GM18520 (cell line): Measurements from ENCODE around the gene RHEB.

Experiments used
- ATAC-seq: cut with Tn5 transposase; IDR thresholded peaks from one replicate; pipeline ENCODE4 v1.9.1; 2021; ENCODE audit not compliant: unreplicated experiment

The RHEB gene

DNA sequence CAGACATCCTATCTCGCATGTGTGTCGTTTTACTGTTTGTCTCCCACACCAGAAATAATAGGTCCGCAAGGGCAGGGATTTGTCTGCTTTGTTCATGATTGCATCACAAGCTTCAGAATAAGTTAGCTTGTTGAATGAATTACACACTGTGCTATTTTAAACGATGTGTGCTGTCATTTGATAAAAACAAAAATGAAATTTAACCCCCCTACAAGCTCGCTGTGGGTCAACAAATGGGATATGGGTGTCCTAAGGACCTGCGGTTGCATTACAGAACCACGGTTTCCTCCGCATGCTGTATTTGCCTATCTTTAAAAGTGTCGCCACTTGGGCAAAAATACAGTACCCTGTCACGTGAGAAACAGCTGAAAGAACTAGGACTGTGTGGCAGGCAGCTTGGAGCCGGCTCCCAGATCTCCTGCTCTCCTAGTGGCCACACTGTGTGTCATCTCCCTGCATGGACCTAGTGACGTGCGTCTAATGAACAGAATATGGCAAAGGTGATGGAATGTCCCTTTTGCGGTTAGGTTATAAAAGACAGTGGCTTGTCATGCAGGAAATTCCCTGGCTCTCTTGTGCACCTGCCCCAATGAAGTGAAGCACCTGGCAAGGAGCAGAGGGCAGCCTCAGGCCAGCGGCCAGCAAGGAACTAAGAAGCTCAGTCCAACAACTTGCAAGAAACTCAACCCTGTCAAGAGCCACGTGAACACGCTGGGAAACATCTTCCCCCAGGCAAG lies 46.9 kb downstream of the RHEB start:
- ATAC-seq: peak; percentile 33

DNA sequence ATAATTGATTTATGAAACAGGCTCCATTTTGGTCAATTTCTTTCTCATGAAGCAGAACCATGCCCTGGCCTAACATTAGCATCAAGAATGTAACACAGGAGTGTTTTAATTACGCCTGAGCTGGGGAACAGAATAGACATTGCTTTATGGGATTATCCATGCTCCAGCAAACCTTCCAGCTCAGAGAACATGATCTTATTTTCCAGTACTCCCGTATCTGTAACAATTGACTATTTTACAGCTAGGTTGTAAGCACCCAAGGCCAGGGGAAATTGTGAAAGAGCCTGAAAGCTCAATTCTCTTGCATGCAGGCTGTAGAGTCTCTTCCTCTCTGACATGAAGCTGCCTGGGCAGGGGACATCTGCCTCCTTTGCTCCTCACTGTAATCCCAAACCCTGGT lies 49.0 kb downstream of the RHEB start:
- ATAC-seq: no peak

DNA sequence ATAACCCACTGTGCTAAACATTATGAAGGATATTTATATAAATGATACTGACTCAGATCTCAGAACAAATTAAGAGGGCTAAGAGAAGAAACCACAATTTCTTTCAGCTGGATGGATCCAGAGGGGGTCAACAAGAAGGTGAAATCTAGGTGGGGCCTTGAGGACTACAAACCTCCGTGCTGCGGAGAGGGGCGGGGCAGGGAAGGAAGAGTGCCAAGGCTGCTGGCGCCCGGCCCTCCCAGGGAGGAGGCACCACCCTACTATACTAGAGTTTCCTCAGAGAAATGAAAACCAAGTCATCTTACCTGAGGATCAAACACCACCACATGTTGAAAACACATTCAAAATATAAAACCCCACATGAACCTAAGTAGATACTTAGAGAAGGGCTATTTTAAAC lies 50.4 kb downstream of the RHEB start:
- no peak for ATAC-seq

DNA sequence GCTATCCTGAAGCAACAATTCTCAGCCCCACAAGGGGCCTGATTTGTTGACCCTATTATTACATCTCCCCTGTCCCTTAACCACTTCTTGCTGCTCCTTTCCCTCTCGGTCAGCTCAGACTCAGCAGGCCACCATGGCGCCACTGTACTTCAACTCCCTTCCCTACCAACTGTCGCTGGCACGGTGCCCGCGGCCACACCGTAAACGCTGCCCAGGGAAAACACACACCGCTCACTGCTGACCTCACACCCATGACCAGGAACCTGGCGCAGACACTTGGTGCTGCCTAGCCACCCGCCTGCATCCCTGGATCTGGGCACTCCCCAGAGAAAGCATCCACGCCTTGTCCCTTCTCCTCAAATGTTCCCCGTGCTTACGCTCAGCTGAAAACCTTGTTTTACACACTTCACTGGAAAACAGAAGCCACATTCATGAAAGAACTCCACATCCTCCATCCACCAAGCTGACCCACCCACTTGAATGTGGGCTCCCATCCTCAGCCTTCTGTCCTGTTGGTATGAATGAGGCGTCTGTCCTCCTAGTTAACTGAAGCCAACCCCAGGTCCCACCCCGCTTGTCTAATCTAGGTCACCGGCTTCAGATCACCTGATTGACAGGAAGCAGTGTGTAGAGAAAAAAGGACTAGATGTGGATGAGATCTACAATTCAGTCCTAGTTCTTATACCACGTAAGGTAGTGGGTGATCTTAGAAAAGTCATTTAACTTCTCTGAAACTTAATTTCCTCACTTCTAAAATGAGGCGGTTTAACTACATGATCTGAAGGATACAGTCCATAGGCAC lies 51.3 kb downstream of the RHEB start:
- ATAC-seq: no peak

DNA sequence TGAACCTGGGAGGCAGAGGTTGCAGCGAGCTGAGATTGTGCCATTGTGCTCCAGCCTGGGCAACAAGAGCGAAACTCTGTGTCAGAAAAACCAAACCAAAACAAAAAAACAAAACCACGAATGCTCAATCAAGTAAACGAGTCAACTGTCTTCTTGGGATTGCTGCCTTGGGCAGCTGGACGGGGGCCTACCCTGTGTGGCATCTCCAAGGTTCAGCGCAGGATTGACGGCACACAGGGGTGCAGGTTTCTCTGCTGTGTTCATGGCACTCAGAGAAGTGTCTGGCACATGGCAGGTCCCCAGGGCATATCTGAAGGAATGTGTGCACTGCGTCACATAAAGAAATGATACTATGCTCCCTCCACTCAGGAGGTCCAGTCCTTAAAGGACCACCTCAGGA lies 54.5 kb downstream of the RHEB start:
- ATAC-seq: no peak

DNA sequence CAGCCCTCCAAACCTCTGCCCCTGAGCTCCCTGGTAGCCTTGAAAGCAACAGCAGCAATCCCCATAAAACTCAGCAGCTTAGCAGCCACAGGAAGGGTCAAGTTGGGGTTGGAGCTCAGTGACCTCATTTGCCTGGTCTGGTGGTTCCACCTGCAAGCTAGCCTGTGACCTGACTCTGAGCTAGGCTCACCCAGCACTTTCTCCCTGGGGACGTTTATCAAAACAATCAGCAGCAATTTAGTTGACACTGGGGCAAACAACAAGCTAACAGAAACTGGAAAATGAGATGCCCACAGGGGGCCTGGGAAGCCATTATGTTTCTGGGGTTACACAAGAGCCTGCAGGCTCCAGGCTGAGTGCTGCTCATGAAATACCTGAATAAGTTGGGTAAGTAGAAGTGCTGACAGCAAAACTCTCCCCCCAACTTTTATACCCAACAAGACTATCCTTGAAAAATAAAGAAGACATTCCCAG lies 57.4 kb downstream of the RHEB start:
- ATAC-seq: no peak

DNA sequence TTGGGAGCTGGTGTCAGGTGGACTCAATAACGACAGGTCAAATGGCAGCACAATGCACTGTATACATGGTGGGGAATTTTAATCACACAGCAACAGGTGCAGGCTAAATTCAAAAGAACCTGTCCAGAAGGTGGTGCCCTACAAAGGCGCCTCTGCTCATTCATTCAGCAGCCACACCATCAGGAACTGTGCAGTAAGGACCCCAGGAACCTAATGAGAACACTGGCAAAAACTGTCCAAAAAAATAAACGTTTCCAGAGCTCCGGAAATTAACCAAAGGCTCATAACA lies 57.8 kb downstream of the RHEB start:
- ATAC-seq: no peak

DNA sequence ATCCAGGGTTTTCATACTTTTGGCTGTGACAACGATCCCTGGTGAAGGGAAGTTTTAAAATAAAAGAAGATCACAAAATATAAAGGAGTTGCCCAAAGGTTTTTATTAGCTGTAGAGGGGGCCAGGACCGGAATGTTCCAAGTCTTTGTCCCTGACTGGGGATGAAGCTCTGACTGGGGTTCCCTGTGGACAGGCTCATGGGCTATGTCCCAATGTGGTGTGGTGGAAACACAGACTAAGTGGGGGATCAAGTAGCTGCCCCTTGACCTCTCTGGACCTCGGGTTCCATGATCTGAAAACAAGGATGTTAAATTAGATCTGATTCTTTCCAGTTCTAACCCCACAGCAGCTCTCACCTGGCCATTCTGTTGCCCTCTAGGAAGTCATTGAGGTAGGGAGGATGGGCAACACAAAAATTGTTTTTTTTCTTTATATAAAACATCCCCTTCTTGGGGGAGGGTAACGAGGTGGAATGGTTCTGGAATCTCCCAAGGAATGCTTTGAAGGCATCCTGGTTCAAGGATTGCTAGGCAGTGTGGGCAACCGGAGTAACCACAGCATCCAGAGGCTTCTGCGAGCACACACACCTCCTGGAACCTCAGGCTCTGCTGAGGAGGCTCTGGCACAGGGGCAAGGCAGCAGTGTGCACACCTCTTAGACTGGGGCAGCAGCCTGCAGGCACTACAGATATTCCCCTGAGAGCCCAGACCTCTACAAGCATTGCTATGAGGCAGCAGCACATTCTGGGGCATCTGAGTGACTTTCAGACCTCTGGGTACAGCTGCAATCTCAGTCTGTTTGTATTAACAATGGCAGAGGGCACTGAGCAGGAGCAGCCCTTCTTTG lies 58.4 kb downstream of the RHEB start:
- ATAC-seq: no peak

DNA sequence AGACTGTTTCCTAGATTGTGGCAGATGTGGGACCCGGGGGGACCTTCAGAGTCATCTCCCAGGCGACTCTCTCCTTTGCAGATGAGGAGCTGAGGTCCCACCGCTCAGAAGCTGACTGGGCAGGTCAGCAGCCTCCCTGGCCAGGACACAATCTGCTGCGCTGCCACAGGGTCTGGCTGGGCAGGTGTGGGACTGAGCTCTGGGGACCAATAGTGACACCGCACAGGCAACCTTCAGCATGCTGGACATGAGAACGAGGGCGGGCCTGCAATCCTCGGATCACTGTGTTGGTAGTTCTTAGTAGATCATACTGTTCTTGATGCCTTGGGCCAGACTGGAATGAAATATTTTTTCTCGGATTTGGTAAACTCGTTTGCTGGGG lies 59.2 kb downstream of the RHEB start:
- no peak for ATAC-seq

DNA sequence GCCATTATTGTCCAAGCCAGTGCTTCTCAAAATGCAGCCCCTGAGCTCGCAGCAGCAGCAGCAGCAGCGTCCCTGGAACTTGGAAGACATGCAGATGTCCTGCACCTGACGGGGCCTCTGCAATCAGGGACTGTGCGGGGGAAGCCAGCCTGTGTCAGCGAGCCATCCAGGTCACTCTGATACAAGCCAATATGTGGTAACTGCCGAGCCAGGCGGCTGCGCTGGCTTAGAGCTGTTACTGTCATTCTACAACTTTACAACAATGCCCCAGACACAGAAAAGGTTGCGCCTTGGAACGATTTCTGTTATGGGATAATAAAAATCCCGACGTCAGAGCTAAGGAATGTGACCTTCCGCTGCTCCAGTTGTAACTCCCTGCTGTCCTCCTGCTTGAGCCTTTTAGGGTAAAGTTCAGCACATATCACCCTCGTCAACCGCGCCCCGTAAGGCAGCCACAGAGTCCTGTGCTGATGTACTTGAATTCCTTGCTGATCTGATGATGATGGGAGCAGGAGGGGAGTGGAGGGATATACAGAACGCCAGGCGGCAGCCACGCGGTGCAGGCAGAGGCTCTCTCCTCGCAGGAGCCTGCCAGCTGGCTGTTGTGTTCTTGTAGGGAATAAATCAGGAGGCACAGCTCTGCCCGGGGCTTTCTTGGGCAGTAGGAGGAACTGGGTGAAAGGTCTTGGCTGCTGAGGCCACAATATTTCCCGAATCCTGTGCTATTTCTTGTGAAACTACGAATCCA lies 59.8 kb downstream of the RHEB start:
- ATAC-seq: no peak

DNA sequence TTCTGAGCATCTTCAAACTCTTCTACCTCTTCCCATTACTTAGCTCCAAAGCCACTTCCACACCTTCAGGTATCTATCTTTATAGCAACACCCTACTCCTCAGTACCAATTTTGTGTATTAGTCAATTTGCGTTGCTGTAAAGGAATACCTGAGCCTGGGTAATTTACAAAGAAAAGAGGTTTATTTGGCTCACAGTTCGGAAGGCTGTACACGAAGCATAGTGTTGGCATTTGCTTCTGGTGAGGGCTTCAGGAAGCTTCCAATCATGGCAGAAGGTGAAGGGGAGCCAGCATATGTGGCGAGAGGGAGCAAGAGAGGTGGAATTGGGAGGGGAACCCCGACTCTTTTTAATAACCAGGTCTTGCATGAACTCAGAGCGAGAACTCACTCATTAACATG lies 62.2 kb downstream of the RHEB start:
- ATAC-seq: no peak

DNA sequence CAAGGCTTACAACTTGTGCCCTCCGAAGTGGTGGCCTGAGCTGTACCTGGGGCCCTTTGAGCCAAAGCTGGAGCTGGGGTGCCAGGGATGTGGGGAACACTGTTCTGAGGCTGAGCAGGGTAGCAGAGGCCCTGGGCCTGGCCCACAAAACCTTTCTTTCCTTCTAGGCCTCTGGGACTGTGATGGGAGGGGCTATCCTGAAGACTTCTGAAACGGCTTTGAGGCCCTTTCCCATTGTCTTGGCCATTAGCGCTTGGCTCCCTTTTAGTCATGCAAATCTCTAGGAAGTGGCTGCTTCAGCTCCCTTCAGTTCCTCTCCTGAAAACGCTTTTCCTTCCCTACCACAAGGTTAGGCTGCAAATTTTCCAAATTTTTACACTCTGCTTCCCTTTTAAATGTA lies 62.9 kb downstream of the RHEB start:
- no peak for ATAC-seq

DNA sequence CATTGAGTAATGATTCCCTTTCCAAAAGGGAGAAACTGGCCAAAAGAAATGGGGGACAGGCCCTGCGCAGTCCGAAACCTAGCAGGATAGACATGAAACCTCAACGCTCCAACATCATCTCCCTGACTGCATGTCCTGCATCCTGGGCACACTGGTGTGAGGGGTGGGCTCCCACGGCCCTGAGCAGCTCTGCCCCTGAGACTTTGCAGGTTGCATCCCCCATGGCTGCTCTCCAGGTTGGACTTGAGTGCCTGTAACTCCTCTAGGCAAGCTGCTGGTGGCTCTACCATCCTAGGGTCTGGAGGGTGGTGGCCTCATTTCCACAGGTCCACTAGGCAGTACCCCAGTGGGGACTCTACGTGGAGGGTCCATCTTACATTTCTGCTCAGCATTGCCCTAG lies 63.4 kb downstream of the RHEB start:
- ATAC-seq: no peak

DNA sequence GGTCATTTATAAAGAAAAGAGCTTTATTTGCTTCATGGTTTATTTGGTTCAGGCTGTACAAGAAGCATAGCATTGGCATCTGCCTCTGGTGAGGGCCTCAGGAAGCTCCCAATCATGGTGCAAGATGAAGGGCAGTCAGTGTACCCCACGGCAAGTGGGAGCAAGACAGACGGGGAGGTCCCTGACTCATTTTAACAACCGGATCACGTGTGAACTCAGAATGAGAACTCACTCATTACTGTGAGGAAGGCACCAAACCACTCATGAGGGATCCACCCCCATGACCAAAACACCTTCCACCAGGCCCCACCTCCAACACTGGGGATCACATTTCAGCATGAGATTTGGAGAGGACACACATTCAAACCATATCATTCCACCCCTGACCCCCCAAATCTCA lies 64.0 kb downstream of the RHEB start:
- ATAC-seq: no peak

DNA sequence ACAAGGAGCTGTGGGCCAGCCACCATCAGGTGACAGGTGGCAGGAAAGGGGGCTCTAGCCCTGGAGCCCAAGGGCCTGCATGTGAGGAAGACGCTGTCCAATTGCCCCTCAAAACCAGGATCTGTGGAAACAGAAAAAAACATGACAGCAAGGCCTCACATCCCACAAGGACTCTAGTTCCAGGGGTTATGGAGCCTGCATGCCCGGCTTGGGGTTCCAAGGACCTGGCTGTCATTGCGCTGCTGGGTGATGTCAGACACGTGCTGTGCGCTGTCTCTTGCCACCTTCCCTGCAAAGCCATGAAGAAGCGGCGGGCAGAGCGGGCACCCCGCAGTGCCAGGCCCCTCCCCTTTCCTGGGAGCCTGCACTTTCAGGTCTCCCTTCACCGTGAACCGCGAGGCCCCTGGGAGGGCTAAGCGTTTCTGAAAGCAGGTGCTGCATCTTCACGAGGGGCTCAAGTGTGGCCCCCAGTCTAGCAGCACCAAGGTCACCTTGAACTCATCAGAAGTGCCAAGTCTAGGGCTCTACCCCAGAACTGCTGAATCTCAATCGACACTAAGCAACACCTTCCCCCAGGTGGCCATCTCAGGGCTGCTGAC lies 64.7 kb downstream of the RHEB start:
- no peak for ATAC-seq

DNA sequence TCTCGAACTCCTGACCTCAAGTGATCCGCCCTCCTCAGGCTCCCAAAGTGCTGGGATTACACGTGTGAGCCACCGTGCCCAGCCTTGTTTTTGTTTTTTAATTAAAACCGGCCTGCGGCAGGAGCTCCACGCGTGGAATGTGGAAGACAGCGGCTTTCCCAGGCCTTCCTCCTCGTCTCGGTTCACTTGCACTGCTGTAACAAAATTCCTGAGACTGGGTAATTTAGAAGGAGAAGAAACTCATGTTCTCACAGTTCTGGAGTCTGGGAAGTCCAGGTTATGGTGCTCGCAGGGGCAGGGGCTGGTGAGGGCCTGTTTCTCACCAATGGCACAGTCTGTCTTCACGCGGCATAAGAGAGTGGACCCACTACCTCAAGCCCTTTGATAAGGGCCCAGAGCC lies 65.4 kb downstream of the RHEB start:
- no peak for ATAC-seq

DNA sequence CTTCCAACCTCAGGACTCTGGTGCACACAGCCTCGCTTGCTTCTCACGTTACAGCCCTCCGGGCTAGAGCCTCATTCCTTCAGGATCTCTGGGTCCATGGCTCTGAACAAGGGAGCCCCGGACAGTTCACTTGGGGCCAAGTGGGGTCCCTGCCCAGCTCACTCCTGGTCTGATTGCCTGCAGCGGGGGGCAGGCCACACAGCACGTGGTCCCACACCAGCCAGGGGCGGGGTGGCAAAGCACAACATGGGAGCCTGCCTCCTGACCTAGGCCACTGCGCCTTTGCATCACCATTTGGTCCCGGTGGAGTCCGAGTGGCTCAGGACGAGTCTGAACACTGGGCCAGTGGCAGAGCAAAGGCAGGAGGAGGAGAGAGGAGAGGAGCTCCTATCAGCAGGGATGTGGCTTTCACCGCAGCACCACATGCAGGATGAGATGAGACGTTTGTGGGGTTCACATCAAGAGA lies 66.3 kb downstream of the RHEB start:
- no peak for ATAC-seq

DNA sequence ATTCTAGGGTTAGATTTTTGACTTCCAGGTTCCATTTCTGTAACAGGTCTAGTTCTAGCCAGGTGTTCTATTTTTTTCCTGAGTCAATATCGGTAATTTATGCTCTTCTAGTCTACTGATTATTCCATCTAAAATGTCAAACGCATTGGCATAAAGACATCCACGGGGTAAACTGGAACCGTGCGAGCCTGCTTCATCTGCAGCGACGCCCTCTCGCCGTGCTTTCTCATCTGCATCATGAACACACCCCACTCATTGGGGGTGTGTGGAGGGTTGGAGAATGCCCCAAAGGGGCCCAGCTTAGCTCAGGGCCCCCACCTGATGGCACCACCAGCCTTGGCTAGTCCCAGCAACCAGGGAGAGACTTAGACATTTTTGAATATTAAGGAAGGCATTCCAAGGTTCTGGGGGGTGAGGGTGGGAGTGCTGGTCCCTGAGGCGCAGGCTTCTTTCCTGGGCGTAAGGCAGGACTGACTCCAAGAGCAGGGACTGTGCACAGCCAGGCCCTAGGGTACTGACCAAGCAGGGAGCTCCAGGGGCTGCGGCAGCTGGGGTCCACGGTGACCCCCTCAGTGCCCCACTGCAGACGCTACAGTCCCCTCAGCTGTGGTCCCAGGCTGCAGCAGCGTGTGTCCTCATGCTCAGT lies 66.9 kb downstream of the RHEB start:
- no peak for ATAC-seq

DNA sequence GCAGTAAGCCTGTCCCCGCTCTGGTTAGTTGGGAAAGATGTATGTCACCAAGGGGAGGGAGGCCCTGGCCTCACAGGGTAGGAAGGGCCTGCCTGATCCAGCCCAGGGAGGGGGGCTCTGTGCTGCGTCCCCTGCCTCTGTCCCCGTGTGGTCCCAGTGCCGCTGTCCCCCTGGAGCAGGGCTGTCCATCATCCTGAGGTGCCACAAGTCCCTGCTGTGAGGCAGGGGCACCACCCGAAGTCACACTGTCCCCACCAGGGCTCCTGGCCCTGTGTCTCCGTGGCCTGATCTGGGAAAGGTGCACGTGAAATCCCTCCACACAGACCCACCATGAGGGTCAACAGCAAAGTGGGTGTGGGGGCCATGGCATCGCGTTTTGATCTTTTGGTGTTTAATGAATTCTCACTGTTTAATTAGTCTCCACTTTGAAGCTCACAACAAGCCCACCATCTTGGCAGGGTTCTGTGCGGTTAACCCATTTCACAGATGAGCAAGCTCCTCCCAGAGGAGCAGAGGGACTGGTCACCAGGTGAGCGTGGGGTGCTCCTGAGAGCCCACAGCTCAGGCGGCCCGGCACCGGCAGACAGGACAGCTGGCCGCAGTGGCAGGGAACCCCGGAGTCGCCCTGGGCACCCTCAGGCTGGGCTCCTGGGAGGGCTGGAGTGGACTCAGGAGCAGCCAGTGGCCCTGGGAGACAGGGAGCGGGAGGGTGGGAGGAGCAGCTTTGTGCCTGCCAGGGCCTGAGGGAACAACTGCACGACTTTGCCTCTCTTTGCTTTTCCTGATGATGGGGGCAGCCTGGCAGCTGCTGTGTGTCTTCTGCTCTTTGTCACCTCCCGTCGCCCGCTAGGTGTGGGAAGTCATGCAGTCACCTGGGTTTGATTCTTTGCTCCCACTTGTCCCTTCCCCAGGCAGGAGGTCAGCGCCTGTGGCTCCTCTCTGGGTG lies 67.8 kb downstream of the RHEB start:
- no peak for ATAC-seq
